Duodenal mucosa (tissue), 2 donors: ENCODE results near the gene RTN1.

Source experiments
- H3K27ac ChIP-seq: one replicate; pipeline ENCODE4 v1.7.0; 2013; ENCODE audit warnings: low read depth, low read length
- H3K27me3 ChIP-seq, 2 donors: one replicate each; pipeline ENCODE4 v1.7.0; 2013; ENCODE audit warnings: low read length in 2 of 2, control low read depth in 1 of 2; ENCODE audit not compliant: insufficient read depth in 2 of 2, control insufficient read depth in 1 of 2
- H3K36me3 ChIP-seq, 2 donors: one replicate each; pipeline ENCODE4 v1.7.0; 2013; ENCODE audit warnings: low read length in 2 of 2, control low read depth in 1 of 2; ENCODE audit not compliant: insufficient read depth in 2 of 2, control insufficient read depth in 1 of 2
- H3K4me1 ChIP-seq, 2 donors: one replicate each; pipeline ENCODE4 v1.7.0; 2013; ENCODE audit warnings: low read length in 2 of 2, control low read depth in 1 of 2; ENCODE audit not compliant: insufficient read depth in 2 of 2, control insufficient read depth in 1 of 2
- H3K4me3 ChIP-seq, 2 donors: one replicate each; pipeline ENCODE4 v1.7.0; 2013; ENCODE audit warnings: low read length in 2 of 2, low read depth in 1 of 2
- H3K9ac ChIP-seq, 2 donors: one replicate each; pipeline ENCODE4 v1.7.0; 2013; ENCODE audit warnings: low read length in 2 of 2, low read depth in 1 of 2
- H3K9me3 ChIP-seq, 2 donors: one replicate each; pipeline ENCODE4 v1.7.0; 2013; ENCODE audit warnings: low read length in 2 of 2, control low read depth in 1 of 2; ENCODE audit not compliant: control insufficient read depth in 1 of 2

The RTN1 gene

DNA sequence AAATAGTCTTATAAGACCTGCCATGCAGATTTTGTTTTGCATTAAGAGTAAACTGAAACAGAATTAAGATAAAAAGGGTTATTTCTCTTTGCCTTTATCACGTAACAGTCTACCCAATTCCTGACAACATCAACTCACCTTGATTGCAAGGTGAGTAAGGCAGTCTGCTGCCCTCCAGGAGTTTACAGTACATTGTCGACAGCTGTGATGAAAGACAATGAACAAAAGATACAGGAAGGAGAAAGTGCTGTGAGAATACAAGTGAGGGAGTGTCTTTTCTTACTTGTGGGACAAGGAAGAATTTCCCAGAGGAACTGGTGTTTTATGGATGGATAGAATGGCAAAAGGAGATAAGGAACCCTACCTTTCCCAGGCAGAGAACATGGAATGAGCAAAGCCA, 101.0 kb downstream of the RTN1 start:
- Histone ChIP-seq H3K4me1 (no peaks in the 10 kb centered on the region), H3K9ac (no peak overlapping the region), H3K9me3 (no peaks in the 10 kb centered on the region), H3K36me3 (no peaks in the 10 kb centered on the region), H3K27me3 (no peaks in the 10 kb centered on the region), H3K27ac (no peak overlapping the region), H3K4me3 (no peak overlapping the region)

GRCh38 chr14:59768855-59769375, 101.7 kb downstream of the RTN1 start:
- Histone ChIP-seq H3K9me3 (no peaks in the 10 kb centered on the region), H3K36me3 (no peaks in the 10 kb centered on the region), H3K27ac (no peak overlapping the region), H3K4me1 (no peaks in the 10 kb centered on the region), H3K9ac (no peak overlapping the region), H3K4me3 (no peak overlapping the region), H3K27me3 (no peaks in the 10 kb centered on the region)

GRCh38 chr14:59761851-59762250, 108.7 kb downstream of the RTN1 start:
- no peak overlapping the region for H3K4me3 ChIP-seq
- H3K36me3 ChIP-seq = no peaks in the 10 kb centered on the region
- no peaks in the 10 kb centered on the region for H3K9me3 ChIP-seq
- H3K27ac ChIP-seq = no peak overlapping the region
- no peaks in the 10 kb centered on the region for H3K4me1 ChIP-seq
- H3K9ac ChIP-seq = no peak overlapping the region
- H3K27me3 ChIP-seq = no peaks in the 10 kb centered on the region

- Histone ChIP-seq H3K9me3 (no peaks in the 10 kb centered on the region), H3K27ac (no peak overlapping the region), H3K27me3 (no peaks in the 10 kb centered on the region), H3K4me3 (no peak overlapping the region), H3K9ac (no peak overlapping the region), H3K4me1 (no peaks in the 10 kb centered on the region), H3K36me3 (no peaks in the 10 kb centered on the region)
Observed at GRCh38 chr14:59755409-59756135, 115.0 kb downstream of the RTN1 start.

GRCh38 chr14:59754256-59754655, 116.3 kb downstream of the RTN1 start:
- Histone ChIP-seq H3K4me3 (no peak overlapping the region), H3K4me1 (no peaks in the 10 kb centered on the region), H3K9me3 (no peaks in the 10 kb centered on the region), H3K27me3 (no peaks in the 10 kb centered on the region), H3K27ac (no peak overlapping the region), H3K36me3 (no peaks in the 10 kb centered on the region), H3K9ac (no peak overlapping the region)

- Histone ChIP-seq H3K4me1 (no peaks in the 10 kb centered on the region), H3K4me3 (no peak overlapping the region), H3K9me3 (no peaks in the 10 kb centered on the region), H3K9ac (no peak overlapping the region), H3K27me3 (no peaks in the 10 kb centered on the region), H3K36me3 (no peaks in the 10 kb centered on the region), H3K27ac (no peak overlapping the region)
Observed at GRCh38 chr14:59753512-59753911, 117.1 kb downstream of the RTN1 start.

DNA sequence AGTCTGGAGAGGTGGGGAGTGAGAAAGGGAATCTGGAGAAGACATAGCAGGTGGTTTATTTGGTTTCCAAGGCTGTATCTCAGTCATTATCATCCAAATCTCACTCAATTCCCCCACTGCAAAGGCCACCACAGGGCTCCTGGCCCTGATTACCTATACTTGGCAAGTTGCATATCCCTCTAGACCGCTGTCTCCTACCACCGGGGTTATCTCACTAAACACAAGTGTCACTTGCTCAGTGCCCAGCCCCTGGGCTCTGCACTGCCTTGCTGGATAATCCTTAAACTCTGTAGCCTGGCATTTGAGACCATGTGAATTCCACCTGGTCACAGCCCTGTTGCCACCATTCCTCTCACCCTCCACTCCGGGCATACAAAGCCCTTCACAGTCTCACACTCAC, 119.0 kb downstream of the RTN1 start:
- Histone ChIP-seq H3K27me3 (no peaks in the 10 kb centered on the region), H3K36me3 (no peaks in the 10 kb centered on the region), H3K9me3 (no peaks in the 10 kb centered on the region), H3K9ac (no peak overlapping the region), H3K4me3 (no peak overlapping the region), H3K4me1 (no peaks in the 10 kb centered on the region), H3K27ac (no peak overlapping the region)

DNA sequence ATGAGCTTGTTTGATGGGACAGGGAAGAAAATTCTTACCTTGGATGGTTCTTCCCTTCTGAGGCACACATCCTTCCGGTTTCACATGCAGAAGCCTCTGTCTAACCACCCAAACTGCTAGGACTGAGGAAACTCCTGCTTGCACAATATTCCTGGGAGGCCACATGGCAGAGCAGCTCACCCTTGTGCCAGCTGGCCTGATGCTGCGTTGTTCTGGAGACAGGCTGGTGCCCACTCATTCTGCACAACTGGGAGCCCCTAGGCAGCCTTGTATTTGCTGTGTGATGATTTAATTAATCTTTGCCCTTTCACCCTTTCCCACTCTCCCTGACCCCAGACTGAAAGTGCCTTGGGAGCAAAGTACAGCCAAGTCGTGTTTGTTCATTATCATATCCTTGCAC, 130.8 kb downstream of the RTN1 start:
- Histone ChIP-seq H3K27ac (no peak overlapping the region), H3K27me3 (no peaks in the 10 kb centered on the region), H3K36me3 (no peaks in the 10 kb centered on the region), H3K4me3 (no peak overlapping the region), H3K9me3 (no peaks in the 10 kb centered on the region), H3K9ac (no peak overlapping the region), H3K4me1 (no peaks in the 10 kb centered on the region)

GRCh38 chr14:59728304-59728703, 142.3 kb downstream of the RTN1 start:
- Histone ChIP-seq H3K9me3 (no peaks in the 10 kb centered on the region), H3K36me3 (no peaks in the 10 kb centered on the region), H3K4me1 (no peaks in the 10 kb centered on the region), H3K27me3 (no peaks in the 10 kb centered on the region), H3K27ac (no peak overlapping the region), H3K4me3 (no peak overlapping the region), H3K9ac (no peak overlapping the region)

DNA sequence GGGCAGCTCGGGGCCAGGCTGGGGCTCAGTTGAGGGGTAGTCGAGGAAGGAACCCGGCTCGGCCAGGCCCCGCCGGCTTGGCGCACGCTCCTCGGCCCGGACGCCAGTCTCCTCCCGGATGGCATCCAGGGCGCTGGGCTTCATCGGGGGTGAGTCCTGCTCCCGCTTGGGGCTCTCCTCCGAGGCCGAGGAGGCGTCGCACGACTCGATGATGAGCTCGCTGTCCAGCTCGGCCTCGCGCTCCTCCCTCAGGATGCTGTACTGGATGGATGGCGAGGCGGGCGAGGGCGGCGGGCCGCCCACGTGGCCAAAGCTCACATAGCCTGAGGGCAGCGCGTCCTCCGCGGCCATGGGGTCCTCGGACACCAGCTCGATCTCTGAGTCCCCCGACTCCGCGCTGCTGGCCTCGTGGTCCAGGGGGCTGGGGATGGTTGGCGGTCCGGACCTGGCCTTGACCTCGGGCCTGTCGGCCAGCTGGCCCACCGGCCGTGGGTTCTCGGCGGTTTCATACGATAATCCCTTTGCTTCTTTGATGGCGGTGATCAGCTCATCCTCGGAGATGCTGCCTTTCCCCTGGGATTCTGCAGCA, 143.4 kb downstream of the RTN1 start:
- Histone ChIP-seq H3K4me3 (no peak overlapping the region), H3K9me3 (no peaks in the 10 kb centered on the region), H3K4me1 (no peaks in the 10 kb centered on the region), H3K9ac (no peak overlapping the region), H3K27me3 (no peaks in the 10 kb centered on the region), H3K36me3 (no peaks in the 10 kb centered on the region), H3K27ac (no peak overlapping the region)
